H9 (cell line): ENCODE measurements around the gene NPC1. TPM values are rescaled to one million over a fixed set of nuclear protein-coding genes. Genes with fewer than 3 reads are reported as not detected.

Experiments
- DNase-seq: peaks from one replicate; pipeline ENCODE4 v3.0.0-alpha.2; 2017
- H2AFZ ChIP-seq: one replicate; pipeline ENCODE4 v1.6.1; 2013; ENCODE audit warnings: mild to moderate bottlenecking, low read length, control low read depth, moderate library complexity
- H2AK5ac ChIP-seq: 2 replicates; pipeline ENCODE4 v1.6.1; 2013; ENCODE audit warnings: low read length, control low read depth, mixed read lengths; ENCODE audit not compliant: insufficient read length
- H2BK120ac ChIP-seq: one replicate; pipeline ENCODE4 v1.6.1; 2013; ENCODE audit warnings: low read depth, mild to moderate bottlenecking, low read length, control low read depth, inconsistent platforms; ENCODE audit not compliant: poor library complexity, severe bottlenecking
- H2BK12ac ChIP-seq: 2 replicates; pipeline ENCODE4 v1.6.1; 2013; ENCODE audit warnings: low read length, control low read depth, mixed read lengths, low read depth; ENCODE audit not compliant: insufficient read length
- H2BK15ac ChIP-seq: 2 replicates; pipeline ENCODE4 v1.6.1; 2013; ENCODE audit warnings: low read depth, low read length, control low read depth
- H2BK20ac ChIP-seq: one replicate; pipeline ENCODE4 v1.6.1; 2013; ENCODE audit warnings: low read depth, mild to moderate bottlenecking, low read length, control low read depth, inconsistent platforms; ENCODE audit not compliant: poor library complexity, severe bottlenecking
- H2BK5ac ChIP-seq: 2 replicates; pipeline ENCODE4 v1.6.1; 2013; ENCODE audit warnings: low read length, control low read depth, mixed read lengths; ENCODE audit not compliant: insufficient read length
- H3K14ac ChIP-seq: 2 replicates; pipeline ENCODE4 v1.6.1; 2013; ENCODE audit warnings: low read length, control low read depth; ENCODE audit not compliant: insufficient read depth
- H3K18ac ChIP-seq: 2 replicates; pipeline ENCODE4 v1.6.1; 2013; ENCODE audit warnings: low read depth, mild to moderate bottlenecking, mixed read lengths, low read length, control low read depth; ENCODE audit not compliant: insufficient read length
- H3K23ac ChIP-seq: 2 replicates; pipeline ENCODE4 v1.6.1; 2013; ENCODE audit warnings: low read length, control low read depth, mixed read lengths, low read depth; ENCODE audit not compliant: insufficient read length
- H3K23me2 ChIP-seq: 2 replicates; pipeline ENCODE4 v1.6.1; 2013; ENCODE audit warnings: low read depth, mild to moderate bottlenecking, mixed read lengths, low read length, control low read depth; ENCODE audit not compliant: insufficient read length, poor library complexity, severe bottlenecking
- H3K27ac ChIP-seq: 2 replicates; pipeline ENCODE4 v1.5.1; 2013; ENCODE audit warnings: low read length, control low read depth, mixed read lengths, low read depth; ENCODE audit not compliant: insufficient read length
- H3K27me3 ChIP-seq: 2 replicates; pipeline ENCODE4 v1.6.1; 2013; ENCODE audit warnings: low read length, control low read depth, inconsistent platforms; ENCODE audit not compliant: insufficient read depth
- H3K4ac ChIP-seq: 2 replicates; pipeline ENCODE4 v1.6.1; 2013; ENCODE audit warnings: low read depth, mild to moderate bottlenecking, control low read depth, inconsistent platforms, low read length, moderate library complexity
- H3K4me1 ChIP-seq: 2 replicates; pipeline ENCODE4 v1.6.1; 2013; ENCODE audit warnings: low read length, control low read depth, inconsistent platforms; ENCODE audit not compliant: insufficient read depth
- H3K4me2 ChIP-seq: 2 replicates; pipeline ENCODE4 v1.6.1; 2013; ENCODE audit warnings: low read length, control low read depth, mixed read lengths; ENCODE audit not compliant: insufficient read length, insufficient read depth
- H3K56ac ChIP-seq: 2 replicates; pipeline ENCODE4 v1.6.1; 2013; ENCODE audit warnings: low read depth, mild to moderate bottlenecking, mixed read lengths, low read length, control low read depth; ENCODE audit not compliant: insufficient read length
- H3K79me1 ChIP-seq: 2 replicates; pipeline ENCODE4 v1.6.1; 2013; ENCODE audit warnings: low read depth, mild to moderate bottlenecking, moderate library complexity, low read length, control low read depth, inconsistent platforms; ENCODE audit not compliant: insufficient read depth, poor library complexity, severe bottlenecking
- H3K79me2 ChIP-seq: 2 replicates; pipeline ENCODE4 v1.6.1; 2013; ENCODE audit warnings: low read length, control low read depth, inconsistent platforms; ENCODE audit not compliant: insufficient read depth
- H3K9ac ChIP-seq: 2 replicates; pipeline ENCODE4 v1.6.1; 2013; ENCODE audit warnings: low read length, control low read depth, mixed read lengths; ENCODE audit not compliant: insufficient read length; ENCODE audit errors: extremely low read depth
- H3K9me3 ChIP-seq: one replicate; pipeline ENCODE4 v1.6.1; 2013; ENCODE audit warnings: low read depth, low read length, inconsistent platforms; ENCODE audit not compliant: control insufficient read depth
- H3T11ph ChIP-seq: one replicate; pipeline ENCODE4 v1.6.1; 2013; ENCODE audit warnings: mild to moderate bottlenecking, low read length, control low read depth, inconsistent platforms
- H4K20me1 ChIP-seq: one replicate; pipeline ENCODE4 v1.6.1; 2013; ENCODE audit not compliant: control insufficient read depth, insufficient read length, insufficient read depth
- H4K5ac ChIP-seq: 2 replicates; pipeline ENCODE4 v1.6.1; 2013; ENCODE audit warnings: low read depth, mild to moderate bottlenecking, mixed read lengths, low read length, control low read depth; ENCODE audit not compliant: insufficient read length
- H4K8ac ChIP-seq: replicated peaks from 2 replicates; pipeline ENCODE4 v1.6.1; 2013; ENCODE audit warnings: low read length, control low read depth, mixed read lengths, low read depth; ENCODE audit not compliant: insufficient read length
- H4K91ac ChIP-seq: 2 replicates; pipeline ENCODE4 v1.6.1; 2013; ENCODE audit warnings: low read depth, mild to moderate bottlenecking, moderate library complexity, mixed read lengths, low read length, control low read depth; ENCODE audit not compliant: insufficient read length
- H3K27ac Mint-ChIP-seq, 3 experiments: 2 replicates in 2 of 3; 3 replicates in 1 of 3; pipeline ENCODE4 v1.8.0; 2020 to 2021; ENCODE audit warnings: mixed read lengths in 3 of 3, mild to moderate bottlenecking in 1 of 3, moderate library complexity in 1 of 3
- H3K27me3 Mint-ChIP-seq: 2 replicates; pipeline ENCODE4 v1.8.0; 2021; ENCODE audit warnings: low read depth, mild to moderate bottlenecking, moderate library complexity, mixed read lengths
- H3K36me3 Mint-ChIP-seq, 3 experiments: 2 replicates in 2 of 3; 3 replicates in 1 of 3; pipeline ENCODE4 v1.8.0; 2020 to 2021; ENCODE audit warnings: low read depth in 3 of 3, mixed read lengths in 3 of 3; ENCODE audit not compliant: insufficient read depth in 1 of 3
- H3K4me1 Mint-ChIP-seq, 2 experiments: 2 replicates each; pipeline ENCODE4 v1.8.0; 2020; ENCODE audit warnings: mixed read lengths in 2 of 2
- H3K4me3 Mint-ChIP-seq, 2 experiments: 2 replicates in 1 of 2; 3 replicates in 1 of 2; pipeline ENCODE4 v1.8.0; 2020 to 2021; ENCODE audit warnings: mild to moderate bottlenecking in 2 of 2, mixed read lengths in 2 of 2, moderate library complexity in 1 of 2
- H3K9me3 Mint-ChIP-seq, 2 experiments: 2 replicates in 1 of 2; 3 replicates in 1 of 2; pipeline ENCODE4 v1.8.0; 2020; ENCODE audit warnings: mild to moderate bottlenecking in 2 of 2, mixed read lengths in 2 of 2, moderate library complexity in 1 of 2
- CTCF ChIP-seq: fragments of 200-600 bp; sonication (generic); conservative IDR thresholded peaks from 3 replicates; pipeline ENCODE4 v1.8.0; 2021; ENCODE audit warnings: antibody characterized with exemption, mild to moderate bottlenecking
- WGBS: extraction: QIAGEN DNeasy Blood & Tissue Kit; methylation state at CpG from one replicate; pipeline ENCODE4 v1.1.7; 2013; ENCODE audit warnings: missing lambda C conversion rate, low lambda C conversion rate, mixed read lengths; ENCODE audit not compliant: insufficient read length; ENCODE audit errors: extremely low coverage; 5-methylcytosine and 5-hydroxymethylcytosine counted together
- total RNA-seq: library from RNA; stranded (reverse); gene quantifications from 2 replicates; pipeline ENCODE4 v1.2.1, GENCODE V29; 2021

NPC1 gene
- total RNA-seq, 1 experiment from 2014 or later = 24.2 TPM

GRCh38 chr18:23530195-23530594, 56.1 kb downstream of the NPC1 start:
- H3K9me3 ChIP-seq = no peaks in the 10 kb centered on the region
- H2BK12ac ChIP-seq = no peak overlapping the region
- no peak overlapping the region for H3K4me2 ChIP-seq
- no CpG with 5 or more reads among the region's 7 CpGs for WGBS
- no peak for TF ChIP-seq CTCF
- no peaks in the 10 kb centered on the region for H3K23me2 ChIP-seq
- H3K56ac ChIP-seq = no peak overlapping the region
- no peak overlapping the region for H4K5ac ChIP-seq
- no peak overlapping the region for H3K18ac ChIP-seq
- Mint-ChIP-seq H3K4me3 (no peak overlapping the region), H3K27ac (no peak overlapping the region; a peak in 1 of 7 replicates), H3K36me3 (peaks cover 28 to 92% (median 78%) of the 10 kb centered on the region in 3 experiments; a peak in 6 of 7 replicates), H3K9me3 (no peaks in the 10 kb centered on the region), H3K27me3 (no peaks in the 10 kb centered on the region), H3K4me1 (no peaks in the 10 kb centered on the region)
- H4K8ac ChIP-seq = no peak overlapping the region
- no peaks in the 10 kb centered on the region for H3K4me1 ChIP-seq
- DNase-seq = no peak
- no peak overlapping the region for H3K23ac ChIP-seq
- H3K27ac ChIP-seq = no peak overlapping the region
- no peak overlapping the region for H2AFZ ChIP-seq
- H3T11ph ChIP-seq = no peak overlapping the region
- no peak overlapping the region for H2BK15ac ChIP-seq
- no peak overlapping the region for H3K9ac ChIP-seq
- no peak overlapping the region for H3K4ac ChIP-seq
- H2BK120ac ChIP-seq = no peak overlapping the region
- H2AK5ac ChIP-seq = no peak overlapping the region
- no peaks in the 10 kb centered on the region for H3K79me1 ChIP-seq
- no peak overlapping the region for H2BK5ac ChIP-seq
- H4K20me1 ChIP-seq = no peaks in the 10 kb centered on the region
- H3K27me3 ChIP-seq = no peaks in the 10 kb centered on the region
- no peak overlapping the region for H4K91ac ChIP-seq
- H2BK20ac ChIP-seq = no peak overlapping the region
- H3K14ac ChIP-seq = no peak overlapping the region
- H3K79me2 ChIP-seq = no peaks in the 10 kb centered on the region
